Middle frontal gyrus (tissue), 1 donor: Measurements from ENCODE around the gene AP1G1.

Source experiments
- DNase-seq: peaks from one replicate; pipeline ENCODE4 v3.0.0-alpha.2; 2015; ENCODE audit warnings: low spot score; ENCODE audit errors: extremely low spot score

The AP1G1 gene

GRCh38 chr16:71758293-71758760, 50.3 kb downstream of the AP1G1 start:
- DNase-seq = no peak

- no peak for DNase-seq
Measured at GRCh38 chr16:71754652-71755051, 54.0 kb downstream of the AP1G1 start.

- no peak for DNase-seq
Measured at GRCh38 chr16:71754108-71754507, 54.5 kb downstream of the AP1G1 start.

- no peak for DNase-seq
Measured at GRCh38 chr16:71748226-71748625, 60.4 kb downstream of the AP1G1 start.

- no peak for DNase-seq
Measured at GRCh38 chr16:71746442-71747046, 62.1 kb downstream of the AP1G1 start.

- DNase-seq = no peak
Measured at GRCh38 chr16:71738855-71739254, 69.8 kb downstream of the AP1G1 start.

- no peak for DNase-seq
Measured at GRCh38 chr16:71737501-71737900, 71.1 kb downstream of the AP1G1 start.

- DNase-seq = no peak
Measured at GRCh38 chr16:71734511-71734910, 74.1 kb downstream of the AP1G1 start.

- no peak for DNase-seq
Measured at GRCh38 chr16:71732587-71732986, 76.0 kb downstream of the AP1G1 start.

- no peak for DNase-seq
Measured at GRCh38 chr16:71727551-71728324, 80.9 kb downstream of the AP1G1 start.

GRCh38 chr16:71726476-71727315, 81.9 kb downstream of the AP1G1 start:
- DNase-seq = no peak

GRCh38 chr16:71724320-71724751, 84.3 kb downstream of the AP1G1 start, which contains the start of gene PHLPP2:
TSS of gene PHLPP2 (minus strand) at chr16:71724701. CDS start at chr16:71714795, 9,906 bp downstream.
- DNase-seq = no peak

GRCh38 chr16:71723537-71724319, 84.9 kb downstream of the AP1G1 start:
- DNase-seq = peak; percentile 66

- no peak for DNase-seq
Measured at GRCh38 chr16:71722801-71723536, 85.7 kb downstream of the AP1G1 start.

GRCh38 chr16:71721066-71721740, 87.4 kb downstream of the AP1G1 start:
- no peak for DNase-seq

- no peak for DNase-seq
Measured at GRCh38 chr16:71712501-71712900, 96.1 kb downstream of the AP1G1 start.

GRCh38 chr16:71711789-71712188, 96.8 kb downstream of the AP1G1 start:
- DNase-seq = no peak

GRCh38 chr16:71709229-71709781, 99.3 kb downstream of the AP1G1 start:
- no peak for DNase-seq

GRCh38 chr16:71708696-71709095, 99.9 kb downstream of the AP1G1 start:
- no peak for DNase-seq
